ENCODE results near the gene MAMDC2.

Gene MAMDC2

DNA sequence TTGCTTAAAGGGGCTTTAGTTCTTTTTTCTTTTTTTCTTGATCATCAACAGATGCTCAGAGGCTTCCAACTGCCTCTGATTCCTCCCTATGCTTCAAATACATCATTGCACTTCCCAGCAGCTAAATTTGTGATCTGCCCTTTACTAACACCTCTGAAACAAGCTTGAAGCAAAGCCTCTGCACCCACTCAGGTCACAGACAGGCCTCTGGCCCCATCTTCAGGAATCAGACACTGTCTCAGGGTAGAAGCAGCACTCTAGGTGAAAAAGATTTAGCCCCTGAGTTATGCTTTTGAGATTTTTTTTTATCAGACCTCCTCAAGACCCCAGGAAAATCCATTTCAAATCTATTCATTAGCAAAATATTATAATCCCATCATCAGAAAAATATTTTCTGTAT, 91.5 kb downstream of the MAMDC2 start:
- peak; percentile 24 for DNase-seq (ENCODE audit: low read depth)

GRCh38 chr9:70136632-70137031, 93.0 kb downstream of the MAMDC2 start:
- peak; percentile 60 for DNase-seq (ENCODE audit: low read depth)

DNA sequence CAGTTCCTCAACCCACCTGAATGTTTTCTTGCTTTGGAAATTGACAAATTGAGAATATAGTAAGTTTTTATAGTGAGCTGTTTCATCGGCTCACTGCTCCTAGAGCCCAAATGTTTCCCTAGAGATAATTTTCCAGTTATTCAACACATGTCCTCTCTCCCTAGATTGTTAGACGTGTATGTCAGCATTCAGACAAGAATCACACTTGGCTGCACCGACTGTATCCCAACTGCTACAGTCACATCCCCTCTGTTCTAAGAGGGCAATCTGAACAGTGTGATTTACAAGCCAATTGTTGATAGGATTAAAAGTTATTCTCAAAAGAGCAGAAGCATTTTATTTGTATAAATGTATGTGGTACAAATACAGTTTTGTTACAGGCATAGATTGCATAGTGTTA, 93.9 kb downstream of the MAMDC2 start:
- no peak for DNase-seq (ENCODE audit: low read depth)

DNA sequence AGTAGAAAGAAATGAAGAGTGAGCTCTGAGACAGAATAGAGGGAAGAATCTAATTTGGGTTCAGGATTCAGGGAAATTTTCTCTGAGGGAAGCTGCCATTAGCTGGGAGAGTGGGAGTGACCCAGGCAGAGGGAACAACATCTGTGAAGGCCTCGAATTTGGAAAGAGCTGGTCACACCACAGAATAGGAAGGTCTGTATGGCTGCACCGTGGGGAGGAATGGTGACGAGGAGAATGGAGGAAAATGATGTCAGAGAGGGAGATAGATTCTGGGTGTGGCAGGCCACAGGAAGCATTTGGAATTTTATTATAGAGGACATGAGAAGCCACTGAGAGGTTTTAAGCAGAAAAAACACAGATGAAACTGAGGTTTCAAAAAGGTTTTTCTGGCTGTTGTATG, 98.5 kb downstream of the MAMDC2 start:
- DNase-seq (ENCODE audit: low read depth): no peak

DNA sequence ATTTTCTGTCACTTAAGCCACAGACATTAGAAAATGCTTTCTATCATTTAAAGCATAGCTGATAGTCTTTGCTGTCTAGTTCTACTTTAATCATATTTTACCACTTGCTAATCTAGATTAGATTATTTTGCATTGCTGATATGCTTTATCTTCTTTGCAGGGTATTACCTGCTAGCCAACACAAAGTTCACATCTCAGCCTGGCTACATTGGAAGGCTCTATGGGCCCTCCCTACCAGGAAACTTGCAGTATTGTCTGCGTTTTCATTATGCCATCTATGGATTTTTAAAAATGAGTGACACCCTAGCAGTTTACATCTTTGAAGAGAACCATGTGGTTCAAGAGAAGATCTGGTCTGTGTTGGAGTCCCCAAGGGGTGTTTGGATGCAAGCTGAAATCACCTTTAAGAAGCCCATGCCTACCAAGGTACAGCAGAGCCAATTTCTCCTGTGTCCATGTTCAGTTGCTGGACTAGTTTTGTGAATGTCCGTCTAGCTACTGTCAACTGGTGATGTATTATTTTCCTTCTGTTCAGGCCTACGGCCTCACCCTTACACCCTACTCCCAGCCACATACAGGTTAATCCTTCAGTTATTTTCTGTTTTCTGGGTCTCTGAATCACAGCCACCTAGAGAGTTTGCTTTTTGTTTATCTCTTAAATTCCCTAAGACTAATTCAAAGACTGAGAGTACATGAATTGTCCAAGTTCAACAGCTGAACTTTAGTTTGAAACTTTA, 99.9 kb downstream of the MAMDC2 start:
- no peak for DNase-seq (ENCODE audit: low read depth)

- no peak for DNase-seq (ENCODE audit: low read depth)
Measured at GRCh38 chr9:70144131-70144503, 100.5 kb downstream of the MAMDC2 start.

- no peak for DNase-seq (ENCODE audit: low read depth)
Measured at GRCh38 chr9:70145981-70146380, 102.3 kb downstream of the MAMDC2 start.

- DNase-seq (ENCODE audit: low read depth): no peak
Measured at GRCh38 chr9:70147196-70147595, 103.5 kb downstream of the MAMDC2 start.

DNA sequence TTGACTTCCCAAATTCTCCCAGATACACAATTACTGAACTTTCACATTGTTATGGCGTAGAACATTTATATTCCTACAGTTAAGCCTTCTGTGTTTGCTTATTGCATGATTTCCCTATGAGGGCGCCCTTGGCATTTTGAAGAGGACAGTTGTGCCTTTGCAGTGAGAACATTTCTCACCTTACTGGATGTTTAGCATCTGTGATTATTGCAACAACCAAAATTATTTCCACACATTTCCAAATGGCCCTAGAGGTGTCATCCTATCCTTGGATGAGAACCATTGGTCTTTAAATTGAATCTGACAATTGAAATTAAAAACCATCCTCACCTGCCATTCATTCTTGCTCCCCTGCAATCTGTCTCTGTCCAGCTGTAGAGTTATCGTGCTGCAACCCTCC, 104.0 kb downstream of the MAMDC2 start:
- no peak for DNase-seq (ENCODE audit: low read depth)

DNA sequence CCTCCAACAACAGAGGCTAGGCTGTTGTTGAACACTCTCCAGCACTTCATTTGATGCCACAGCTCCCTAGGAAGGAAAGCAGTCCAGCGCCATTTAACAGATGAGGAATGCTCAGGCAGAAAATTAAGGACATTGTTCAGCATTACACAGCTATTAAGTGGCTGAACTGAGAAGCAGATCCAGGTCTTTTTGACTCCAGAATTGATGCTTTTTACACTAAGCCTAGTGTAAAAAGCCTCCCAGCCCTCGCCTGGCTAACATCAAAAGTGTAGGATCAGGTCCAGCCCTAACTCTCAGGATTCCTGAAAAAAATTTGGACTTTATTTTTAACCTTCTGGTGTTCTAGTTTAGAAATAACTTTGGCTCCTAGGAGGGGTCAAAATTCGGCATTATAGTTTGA, 108.7 kb downstream of the MAMDC2 start:
- DNase-seq (ENCODE audit: low read depth): no peak

- peak; percentile 6 for DNase-seq (ENCODE audit: low read depth)
Measured at GRCh38 chr9:70156729-70157128, 113.1 kb downstream of the MAMDC2 start.

- DNase-seq (ENCODE audit: low read depth): peak; percentile 7
Measured at GRCh38 chr9:70159630-70160029, 116.0 kb downstream of the MAMDC2 start.

GRCh38 chr9:70160686-70161600, 117.3 kb downstream of the MAMDC2 start:
- no peak for DNase-seq (ENCODE audit: low read depth)

- DNase-seq (ENCODE audit: low read depth): peak; percentile 3
Measured at GRCh38 chr9:70165006-70165602, 121.5 kb downstream of the MAMDC2 start.

- DNase-seq (ENCODE audit: low read depth): no peak
Measured at GRCh38 chr9:70168521-70168920, 124.9 kb downstream of the MAMDC2 start.

DNA sequence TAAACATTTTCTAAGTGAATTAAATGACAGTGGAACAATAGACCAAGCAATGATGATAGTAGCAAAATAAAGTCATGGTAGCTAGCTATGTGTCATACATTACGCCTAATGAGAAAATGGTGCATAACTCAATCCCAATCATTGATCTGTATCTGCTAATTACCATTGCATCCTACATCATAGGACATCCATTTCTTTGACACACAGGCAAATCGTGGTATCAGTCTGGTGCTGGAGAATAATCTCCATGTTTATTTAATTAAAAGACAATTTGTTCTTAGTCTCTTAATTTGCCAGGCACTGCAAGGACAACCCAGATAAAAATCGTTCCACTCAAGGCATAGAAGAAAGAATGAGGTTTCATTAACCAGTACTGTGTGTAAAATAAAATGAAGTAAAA, 125.6 kb downstream of the MAMDC2 start:
- DNase-seq (ENCODE audit: low read depth): no peak

DNA sequence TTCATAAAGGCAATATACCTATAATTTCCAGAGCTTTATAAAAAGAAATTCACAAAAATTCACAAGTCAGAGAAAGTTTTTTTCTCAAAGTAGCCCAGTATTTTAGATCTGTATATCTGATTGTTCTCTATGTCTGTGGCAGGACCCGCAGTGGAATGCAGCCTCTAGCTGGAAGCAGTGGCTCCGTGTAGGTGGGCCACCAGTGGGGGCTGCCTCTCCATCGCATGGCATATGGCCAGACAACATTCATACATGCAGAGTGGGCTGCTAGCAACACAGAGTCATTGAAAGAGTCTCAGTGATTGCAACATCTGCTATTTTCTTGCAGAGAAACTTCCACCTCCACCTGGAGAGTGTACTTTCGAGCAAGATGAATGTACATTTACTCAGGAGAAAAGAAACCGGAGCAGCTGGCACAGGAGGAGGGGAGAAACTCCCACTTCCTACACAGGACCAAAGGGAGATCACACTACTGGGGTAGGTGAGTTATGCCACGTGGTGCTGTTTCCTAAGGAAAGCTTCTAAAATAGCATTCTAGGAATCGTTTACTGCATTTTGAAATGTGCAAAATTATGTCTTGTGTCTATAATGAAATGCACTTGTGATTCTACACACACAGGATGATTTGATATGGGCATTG, 126.6 kb downstream of the MAMDC2 start:
- DNase-seq (ENCODE audit: low read depth): no peak

DNA sequence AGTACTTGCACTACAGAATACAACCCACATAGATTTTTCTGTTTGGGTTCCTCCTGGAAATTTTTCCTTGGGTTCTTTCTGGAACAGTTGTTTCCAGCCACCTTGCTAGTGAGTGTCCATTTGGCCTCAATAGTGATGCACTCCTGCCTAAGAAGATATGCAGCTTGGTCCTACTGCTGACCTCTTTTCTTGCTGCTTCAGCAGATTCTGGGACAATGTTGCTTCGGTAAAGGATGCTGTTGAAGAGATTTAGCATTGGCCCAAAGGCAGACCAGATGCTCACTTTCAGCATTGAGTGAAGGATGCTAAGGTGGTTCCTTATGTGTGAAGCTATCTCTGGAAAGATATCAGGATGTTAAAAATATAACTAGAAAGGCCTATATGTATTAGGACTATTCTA, 128.9 kb downstream of the MAMDC2 start:
- no peak for DNase-seq (ENCODE audit: low read depth)

GRCh38 chr9:70177121-70177520, 133.5 kb downstream of the MAMDC2 start:
- DNase-seq (ENCODE audit: low read depth): no peak

- DNase-seq (ENCODE audit: low read depth): no peak
Measured at GRCh38 chr9:70192707-70193106, 149.1 kb downstream of the MAMDC2 start.

GRCh38 chr9:70195456-70195855, 151.8 kb downstream of the MAMDC2 start:
- peak; percentile 50 for DNase-seq (ENCODE audit: low read depth)

Measured in ELR (cell line).